ENCODE measurements around the gene IRF4.
"Not testable (repeated sequence)": the region's sequence is repeated elsewhere in the genome, so short reads cannot be mapped to it uniquely, and the experiment has no call there.

IRF4 gene

DNA sequence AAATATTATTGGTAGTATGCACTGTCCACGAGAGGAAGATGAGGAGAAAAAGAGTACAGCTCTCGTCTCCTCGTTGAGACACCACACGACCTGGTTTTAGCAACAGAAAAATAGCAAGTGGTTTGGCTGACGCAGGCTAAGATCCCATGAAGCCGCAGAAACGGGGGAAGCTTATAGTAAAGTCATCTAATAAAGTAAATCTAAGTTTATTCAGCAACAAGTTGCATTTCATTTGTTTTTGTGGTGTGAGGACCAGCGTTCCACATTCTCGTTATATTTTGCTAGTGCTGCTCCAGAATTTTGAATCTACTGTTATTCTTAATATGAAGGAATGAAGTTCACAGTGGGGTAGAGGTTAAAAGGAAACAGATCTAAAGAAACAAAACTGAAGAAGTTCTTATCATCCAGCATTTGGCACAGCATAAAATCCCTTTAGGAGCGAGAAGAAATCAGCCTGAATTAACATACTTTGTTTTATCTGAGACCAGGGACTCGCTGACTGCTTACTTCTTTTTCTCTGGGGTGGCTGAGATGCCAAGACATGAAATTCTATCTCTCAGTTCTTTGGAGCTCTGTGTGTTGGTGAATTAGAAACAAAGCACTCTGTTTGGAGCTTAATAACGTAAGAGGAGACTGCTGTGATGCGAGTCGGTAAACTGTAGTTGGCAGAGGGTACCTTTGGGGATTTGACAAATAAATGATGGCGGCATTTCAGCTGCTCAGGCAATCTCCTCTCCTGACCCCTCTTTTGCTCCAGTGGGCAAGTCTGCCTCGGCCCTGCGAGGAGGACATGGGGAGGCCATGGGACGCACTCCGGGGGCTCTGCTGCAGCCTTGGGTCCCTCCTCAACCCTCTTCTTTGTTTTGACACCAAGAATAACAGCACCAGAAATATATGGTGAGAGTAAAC, 24.9 kb upstream of the IRF4 start:
- TF ChIP-seq GATA1 (IDR thresholded peaks at IDR 0.05; ENCODE audit: low read depth, low read length) (no peak), POLR2A (IDR thresholded peaks at IDR 0.05; ENCODE audit: low read length) (no peak)
- no peak for DNase-seq

DNA sequence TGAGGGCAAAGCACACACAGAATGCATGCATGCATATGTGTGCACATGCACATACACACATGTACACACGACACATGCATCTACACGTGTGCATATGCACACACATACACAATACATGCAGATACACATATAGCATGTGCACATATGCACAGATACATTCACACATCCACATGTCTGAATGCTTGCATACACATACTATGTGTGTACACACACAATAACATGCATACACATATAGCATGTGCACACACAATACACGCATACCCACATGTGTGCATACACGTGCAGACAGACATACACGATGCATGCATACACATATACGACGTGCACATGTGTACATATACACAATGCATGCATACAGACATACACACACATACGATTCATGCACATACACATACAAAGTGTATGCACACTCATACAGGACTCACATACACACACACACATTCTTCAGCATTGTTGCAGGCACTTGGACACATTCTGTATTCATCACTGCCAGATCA, 24.2 kb upstream of the IRF4 start:
- DNase-seq, result no peak

DNA sequence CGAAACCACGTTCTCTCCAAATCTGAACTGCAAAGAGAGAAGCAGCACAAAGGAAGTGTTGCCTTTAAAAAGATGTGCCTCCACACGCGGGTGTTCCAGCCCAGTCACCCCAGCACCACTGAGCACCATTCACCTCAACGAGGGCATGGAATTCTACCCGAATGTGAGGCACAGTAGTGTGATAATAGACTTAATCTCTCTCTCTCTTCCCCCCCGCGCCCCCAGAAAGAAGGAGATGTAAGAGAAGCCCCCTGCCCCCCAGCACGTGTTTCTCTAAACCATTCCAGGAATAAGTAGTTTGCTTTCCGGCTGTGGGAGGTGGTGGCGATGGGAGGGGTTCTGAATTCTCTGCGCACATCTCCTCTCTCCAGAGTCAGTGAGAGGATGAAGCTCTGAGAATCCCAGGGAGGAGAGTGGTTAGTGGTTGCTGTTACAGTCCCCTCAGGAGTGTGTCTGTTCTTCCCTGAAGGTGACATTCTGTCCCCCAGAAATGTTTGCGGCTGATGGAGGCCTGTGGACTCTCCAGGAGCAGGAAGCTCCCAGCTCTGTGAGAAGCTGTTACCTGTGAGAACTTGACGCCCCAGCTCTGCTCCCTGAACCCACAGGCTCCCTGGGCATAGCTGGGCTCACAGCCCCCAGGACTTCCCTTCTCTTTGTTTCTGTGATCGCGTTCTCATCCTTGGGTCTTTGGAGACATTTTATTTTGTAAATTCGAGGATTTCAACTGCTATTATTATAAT, 23.5 kb upstream of the IRF4 start:
- TF ChIP-seq GATA1 (IDR thresholded peaks at IDR 0.05; ENCODE audit: low read depth, low read length) (no peak), POLR2A (IDR thresholded peaks at IDR 0.05; ENCODE audit: low read length) (no peak)
- no peak for DNase-seq

More for the DNA sequence above, 24.2 kb upstream of the IRF4 start:
- TF ChIP-seq POLR2A (IDR thresholded peaks at IDR 0.05; ENCODE audit: low read length) (no peak), GATA1 (IDR thresholded peaks at IDR 0.05; ENCODE audit: low read depth, low read length) (no peak)

DNA sequence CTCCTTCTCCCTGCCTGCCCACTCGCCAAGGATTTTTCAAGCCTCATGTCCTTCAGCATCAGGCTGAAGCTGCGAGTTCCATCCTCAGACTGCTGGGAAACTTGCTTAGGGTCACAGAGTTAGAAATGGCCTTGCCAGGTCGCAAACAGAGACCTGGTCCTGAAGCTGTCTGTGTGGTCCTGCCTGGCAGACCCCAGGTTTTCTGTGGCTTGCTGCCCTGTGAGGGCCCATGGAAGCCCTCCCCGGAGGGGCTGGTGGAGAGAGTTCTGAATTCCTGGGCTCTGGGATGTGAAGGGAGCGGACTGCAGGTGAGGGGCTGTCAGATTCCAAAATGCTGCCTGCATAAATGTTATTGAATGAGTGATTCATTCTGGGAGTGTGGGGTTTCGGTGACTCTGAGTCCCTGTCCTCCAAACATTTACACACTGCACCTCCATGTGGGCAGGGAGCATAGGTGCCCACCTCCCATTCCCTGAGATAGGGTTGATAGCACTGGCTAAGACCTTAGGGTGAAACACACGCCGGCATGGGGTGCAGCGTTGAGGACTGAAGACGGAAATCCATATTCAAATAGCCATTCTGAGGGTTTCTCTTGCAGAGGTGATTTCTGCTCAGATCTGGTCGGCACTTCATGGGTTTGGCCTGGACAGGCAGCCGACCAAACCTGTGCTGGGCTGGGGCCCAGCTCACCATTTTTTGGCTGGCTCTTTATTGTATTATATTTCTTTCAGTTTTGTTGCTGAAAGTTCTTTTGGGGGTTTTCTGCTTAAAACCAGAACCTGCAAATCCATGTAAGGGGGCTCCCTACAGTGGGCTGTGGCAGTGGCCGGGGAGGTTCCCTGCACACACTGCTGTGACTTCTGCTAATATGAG, 21.8 kb upstream of the IRF4 start:
- no peak for DNase-seq
- TF ChIP-seq POLR2A (IDR thresholded peaks at IDR 0.05; ENCODE audit: low read length) (no peak), GATA1 (IDR thresholded peaks at IDR 0.05; ENCODE audit: low read depth, low read length) (no peak)

DNA sequence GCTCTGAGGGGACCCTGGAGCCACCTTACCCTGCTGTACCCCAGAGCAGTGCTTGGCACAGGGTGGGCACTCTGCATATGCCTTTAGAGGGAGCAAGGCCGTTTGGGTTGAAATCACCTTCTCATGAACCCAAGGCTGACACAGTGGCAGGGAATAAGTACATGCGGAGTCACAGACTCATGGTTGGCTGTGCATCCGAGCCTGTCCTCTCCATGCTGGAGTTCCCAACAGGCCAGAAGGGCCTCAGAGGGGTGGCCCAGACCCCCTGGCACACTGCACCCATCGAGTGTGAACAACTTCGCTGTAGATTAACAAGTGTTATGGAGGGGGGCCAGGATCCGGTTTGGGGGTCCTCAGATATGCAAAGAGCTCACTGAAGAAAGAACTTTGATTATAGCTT, 21.0 kb upstream of the IRF4 start:
- TF ChIP-seq GATA1 (IDR thresholded peaks at IDR 0.05; ENCODE audit: low read depth, low read length), result no peak
- no peak for TF ChIP-seq POLR2A (IDR thresholded peaks at IDR 0.05; ENCODE audit: low read length)
- DNase-seq, result no peak

DNA sequence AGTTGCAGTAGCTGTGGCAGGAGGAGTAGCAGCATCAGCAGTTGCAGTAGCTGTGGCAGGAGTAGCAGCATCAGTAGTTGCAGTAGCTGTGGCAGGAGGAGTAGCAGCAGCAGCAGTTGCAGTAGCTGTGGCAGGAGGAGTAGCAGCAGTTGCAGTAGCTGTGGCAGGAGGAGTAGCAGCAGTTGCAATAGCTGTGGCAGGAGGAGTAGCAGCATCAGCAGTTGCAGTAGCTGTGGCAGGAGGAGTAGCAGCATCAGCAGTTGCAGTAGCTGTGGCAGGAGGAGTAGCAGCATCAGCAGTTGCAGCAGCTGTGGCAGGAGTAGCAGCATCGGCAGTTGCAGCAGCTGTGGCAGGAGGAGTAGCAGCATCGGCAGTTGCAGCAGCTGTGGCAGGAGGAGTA, 19.7 kb upstream of the IRF4 start:
- DNase-seq, result not testable (repeated sequence)

GRCh38 chr6:372336-372911, 19.1 kb upstream of the IRF4 start:
- no peak for DNase-seq
- no peak for TF ChIP-seq GATA1 (IDR thresholded peaks at IDR 0.05; ENCODE audit: low read depth, low read length)
- TF ChIP-seq POLR2A (IDR thresholded peaks at IDR 0.05; ENCODE audit: low read length), result no peak

GRCh38 chr6:373031-373430, 18.5 kb upstream of the IRF4 start:
- TF ChIP-seq GATA1 (IDR thresholded peaks at IDR 0.05; ENCODE audit: low read depth, low read length) (no peak), POLR2A (IDR thresholded peaks at IDR 0.05; ENCODE audit: low read length) (no peak)

GRCh38 chr6:373773-374724, 17.5 kb upstream of the IRF4 start:
- TF ChIP-seq POLR2A (IDR thresholded peaks at IDR 0.05; ENCODE audit: low read length), result no peak
- no peak for TF ChIP-seq GATA1 (IDR thresholded peaks at IDR 0.05; ENCODE audit: low read depth, low read length)
- no peak for DNase-seq

More at GRCh38 chr6:373031-373430, 18.5 kb upstream of the IRF4 start:
- no peak for DNase-seq

DNA sequence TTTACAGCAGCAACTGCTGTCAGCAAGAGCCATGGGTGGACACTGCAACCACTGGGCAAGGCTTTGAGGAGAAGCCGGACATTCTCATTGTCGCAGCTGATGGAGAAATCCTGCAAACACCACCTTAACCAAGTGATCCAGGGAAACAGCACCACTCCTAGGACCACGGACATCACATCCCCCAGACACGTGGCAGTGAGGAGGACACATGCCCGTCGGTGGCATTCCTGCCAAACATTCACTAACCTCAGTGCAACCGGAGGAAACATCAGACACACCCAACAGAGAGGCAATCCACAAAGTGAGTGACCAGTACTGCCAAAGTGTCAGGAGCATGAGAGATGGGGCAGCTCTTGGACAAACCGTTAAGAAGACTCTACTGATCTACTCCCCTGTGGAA, 16.6 kb upstream of the IRF4 start:
- no peak for DNase-seq
- TF ChIP-seq POLR2A (IDR thresholded peaks at IDR 0.05; ENCODE audit: low read length) (no peak), GATA1 (IDR thresholded peaks at IDR 0.05; ENCODE audit: low read depth, low read length) (no peak)

GRCh38 chr6:376827-377640, 14.5 kb upstream of the IRF4 start:
- DNase-seq, result no peak
- no peak for TF ChIP-seq POLR2A (IDR thresholded peaks at IDR 0.05; ENCODE audit: low read length)
- no peak for TF ChIP-seq GATA1 (IDR thresholded peaks at IDR 0.05; ENCODE audit: low read depth, low read length)

DNA sequence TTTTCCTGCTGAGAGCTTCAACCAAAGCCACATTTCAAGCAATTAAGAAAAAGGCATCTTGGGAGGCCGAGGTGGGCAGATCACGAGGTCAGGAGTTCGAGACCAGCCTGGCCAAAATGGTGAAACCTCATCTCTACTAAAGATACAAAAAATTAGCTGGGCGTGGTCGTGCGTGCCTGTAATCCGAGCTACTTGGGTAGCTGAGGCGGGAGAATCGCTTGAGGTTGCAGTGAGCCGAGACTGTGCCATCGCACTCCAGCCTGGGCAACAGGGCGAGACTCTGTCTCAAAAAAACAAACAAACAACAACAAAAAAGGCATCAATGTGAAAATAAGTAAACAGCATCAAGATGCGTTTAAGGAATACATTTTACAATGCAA, 13.9 kb upstream of the IRF4 start:
- not testable (repeated sequence) for DNase-seq
